HG02938 (cell line): ENCODE measurements around the gene C11orf21.

Source experiments
- ATAC-seq: cut with Tn5 transposase; IDR thresholded peaks from one replicate; pipeline ENCODE4 v1.9.1; 2021; ENCODE audit warnings: mild to moderate bottlenecking, moderate library complexity; ENCODE audit not compliant: unreplicated experiment

C11orf21 gene

DNA sequence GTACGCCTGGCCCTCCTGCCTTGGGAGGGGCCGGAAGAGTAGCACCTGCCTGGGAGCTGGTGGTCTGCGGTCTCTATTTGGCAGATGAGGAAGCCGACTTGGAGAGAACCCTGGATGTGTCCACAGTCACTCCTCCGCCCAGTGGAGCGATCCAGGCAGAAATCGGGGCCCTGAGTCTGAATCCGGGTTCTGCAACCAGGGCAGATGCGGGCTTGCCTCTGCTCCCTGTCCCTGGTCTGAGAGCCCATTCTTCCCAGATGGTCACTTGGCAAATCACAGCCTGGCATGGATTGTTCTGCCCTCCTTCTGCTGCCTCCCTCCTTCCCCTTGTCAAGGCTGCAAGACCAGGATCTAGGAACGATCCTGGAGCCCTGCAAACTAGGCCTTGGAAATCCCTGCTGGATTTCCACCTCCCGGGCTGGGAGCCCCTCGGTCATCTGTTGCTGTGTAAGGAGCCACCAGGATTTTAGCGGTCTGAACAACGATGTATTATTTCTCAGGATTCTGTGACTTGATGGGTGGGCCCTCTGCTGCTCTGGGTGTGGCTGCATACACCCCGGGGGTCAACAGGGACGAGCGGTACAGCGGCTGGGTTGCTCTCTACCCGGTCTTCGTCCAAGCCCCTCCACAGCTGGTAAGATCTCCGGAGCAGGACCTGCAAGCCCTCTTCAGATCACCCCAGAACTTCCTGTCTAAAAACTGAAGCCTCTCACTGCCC, 29.3 kb downstream of the C11orf21 start:
- no peak for ATAC-seq

- ATAC-seq = no peak
These were observed 30.1 kb downstream of the C11orf21 start for GRCh38 chr11:2271327-2272227.

DNA sequence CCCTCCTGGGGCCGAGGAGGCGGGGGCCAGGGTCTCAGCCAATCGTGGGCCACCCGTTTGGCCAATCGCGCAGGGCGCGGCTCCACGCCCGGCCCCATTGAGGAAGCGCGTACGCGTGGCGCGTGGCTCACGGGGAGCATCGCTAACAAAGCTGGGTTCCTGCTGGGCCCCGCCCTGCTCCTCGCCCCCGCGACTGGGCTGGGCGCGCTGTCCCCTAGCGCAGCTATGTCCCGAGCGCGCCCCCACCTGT, 30.7 kb downstream of the C11orf21 start:
- no peak for ATAC-seq

GRCh38 chr11:2270322-2271076, 31.2 kb downstream of the C11orf21 start, which contains the start of gene ASCL2:
ASCL2 (minus strand) TSS chr11:2270588; CDS start chr11:2270332, 256 bp downstream.
- ATAC-seq = no peak

- no peak for ATAC-seq
These were observed 32.0 kb downstream of the C11orf21 start for GRCh38 chr11:2269601-2270321.

- ATAC-seq = no peak
These were observed 32.8 kb downstream of the C11orf21 start for GRCh38 chr11:2268729-2269600.

GRCh38 chr11:2267851-2268728, 33.6 kb downstream of the C11orf21 start:
- ATAC-seq = no peak

DNA sequence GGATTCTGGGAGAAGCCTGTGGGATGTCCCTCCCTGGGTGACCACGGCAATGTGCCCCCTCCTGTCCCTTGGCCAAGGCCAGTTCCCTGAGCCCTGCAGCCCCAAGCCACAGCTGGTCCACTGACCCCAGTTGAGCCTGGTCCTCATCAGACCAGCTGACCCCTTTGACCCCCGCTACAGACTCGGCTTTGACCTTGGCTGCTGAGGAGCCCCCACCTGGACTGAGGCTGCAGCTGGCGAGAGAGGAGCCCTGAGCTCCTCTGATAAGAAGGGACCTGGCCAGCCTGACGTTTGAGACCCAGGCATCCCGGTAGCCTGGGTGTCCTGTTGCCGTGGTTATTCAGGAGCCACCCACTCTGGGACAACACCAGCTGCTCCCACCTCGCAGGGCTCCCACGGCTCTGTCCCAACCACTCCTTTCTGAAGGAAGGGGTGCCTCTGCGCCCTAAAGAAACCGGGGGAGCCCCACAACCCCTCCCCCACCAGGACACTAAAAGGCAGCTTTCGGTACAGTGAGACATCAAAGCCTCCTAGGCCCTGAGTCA, 34.3 kb downstream of the C11orf21 start:
- ATAC-seq = no peak

GRCh38 chr11:2266586-2267305, 35.0 kb downstream of the C11orf21 start:
- no peak for ATAC-seq

GRCh38 chr11:2265854-2266585, 35.7 kb downstream of the C11orf21 start:
- no peak for ATAC-seq

DNA sequence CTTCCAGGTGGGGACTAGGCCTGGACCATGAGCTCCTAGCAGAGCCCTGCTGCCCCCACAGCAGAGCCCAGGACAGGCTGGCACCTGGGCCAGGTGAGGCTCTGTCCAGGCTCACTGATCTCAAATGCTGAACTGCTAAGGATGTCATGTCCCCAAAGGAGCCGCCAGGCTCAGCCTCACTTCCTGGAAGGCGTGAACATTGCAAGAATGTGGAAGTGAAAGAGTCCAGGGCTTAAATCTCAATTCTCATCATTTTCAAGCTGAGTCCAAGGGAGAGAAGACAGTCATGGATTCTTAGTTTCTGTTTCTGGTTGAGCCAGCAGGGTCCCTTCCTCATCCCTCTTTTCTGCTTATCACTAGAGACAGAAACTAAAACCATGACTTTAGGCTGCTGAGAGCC, 36.3 kb downstream of the C11orf21 start:
- ATAC-seq = no peak

DNA sequence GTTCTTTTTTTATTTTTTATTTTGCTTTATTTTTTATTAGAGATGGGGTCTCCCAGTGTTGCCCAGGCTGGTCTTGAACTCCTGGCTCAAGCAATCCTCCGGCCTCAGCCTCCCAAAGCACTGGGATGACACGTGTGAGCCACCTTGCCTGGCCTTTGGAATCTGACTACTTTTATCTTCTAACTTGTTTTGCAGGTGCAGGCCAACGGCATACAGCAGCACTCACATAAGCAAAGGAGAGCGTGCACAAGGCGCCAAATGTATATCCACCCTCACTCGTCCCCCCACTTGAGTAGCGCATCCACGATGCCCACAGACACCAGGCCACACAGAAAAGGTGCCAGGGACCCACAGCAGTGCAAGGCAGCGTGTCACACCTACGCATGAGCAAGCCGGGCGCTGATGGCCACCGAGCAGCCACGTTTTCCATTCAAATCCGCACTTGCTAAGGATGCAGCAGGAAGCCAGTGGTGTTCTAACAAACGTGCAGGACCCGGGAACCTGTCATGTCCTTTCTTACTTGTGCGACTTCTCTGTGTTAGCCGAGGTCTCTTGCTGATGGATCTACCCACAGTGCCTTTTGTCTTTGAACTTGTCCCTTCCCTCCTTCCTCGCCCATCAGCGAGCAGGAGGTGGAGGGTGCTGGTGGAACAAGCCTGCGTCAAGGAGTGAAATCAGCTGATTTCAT, 37.2 kb downstream of the C11orf21 start:
- no peak for ATAC-seq

- ATAC-seq = no peak
These were observed 37.9 kb downstream of the C11orf21 start for GRCh38 chr11:2263724-2264360.

DNA sequence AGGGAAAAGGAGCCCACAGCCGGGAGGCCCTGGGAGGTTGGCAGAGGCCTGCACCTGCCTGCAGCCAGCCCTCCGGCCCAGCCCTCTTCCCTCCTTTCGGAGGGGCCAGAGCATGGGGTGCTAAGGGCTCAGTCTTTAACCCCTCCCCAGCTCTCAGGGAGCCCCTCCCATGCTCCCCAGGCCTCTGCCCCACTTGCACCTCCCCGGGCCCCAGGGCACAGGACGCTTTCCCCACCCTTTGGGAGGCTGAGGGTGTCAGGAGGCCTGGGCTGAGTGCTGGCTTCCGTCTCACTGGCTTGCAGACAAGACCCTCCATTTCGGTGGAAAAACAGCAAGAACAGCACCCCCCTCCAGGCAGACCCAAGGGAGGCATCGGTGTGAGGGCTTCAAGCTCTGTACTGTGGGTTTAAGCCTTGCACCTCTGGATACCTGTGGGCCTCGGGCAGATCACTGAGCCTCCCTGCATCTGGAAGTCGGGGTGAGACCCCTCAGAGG, 38.6 kb downstream of the C11orf21 start:
- ATAC-seq = no peak

GRCh38 chr11:2262301-2263070, 39.2 kb downstream of the C11orf21 start:
- no peak for ATAC-seq
